Smooth muscle cell (in vitro differentiated cells): Measurements from ENCODE around the gene CDC42BPB. TPM values are rescaled to one million over a fixed set of nuclear protein-coding genes. Genes with fewer than 3 reads are reported as not detected.

Source experiments
- DNase-seq: peaks from one replicate; lab custom pipeline; 2025; ENCODE audit not compliant: unreplicated experiment; lab: John Stamatoyannopoulos, UW
- H2AFZ ChIP-seq: fragments of 200-600 bp; sonication (generic); 2 replicates; pipeline ENCODE4 v1.6.0; 2016; ENCODE audit warnings: antibody characterized with exemption, low read depth, mild to moderate bottlenecking
- H3F3A ChIP-seq: fragments of 200-600 bp; sonication (generic); 2 replicates; pipeline ENCODE4 v1.6.0; 2017; ENCODE audit warnings: antibody characterized with exemption, low read depth
- H3K27ac ChIP-seq: fragments of 200-600 bp; sonication (generic); 2 replicates; pipeline ENCODE4 v1.5.1; 2016; ENCODE audit warnings: low read depth, mild to moderate bottlenecking
- H3K27me3 ChIP-seq: fragments of 200-600 bp; sonication (generic); 2 replicates; pipeline ENCODE4 v1.6.1; 2016; ENCODE audit warnings: low read depth, mild to moderate bottlenecking
- H3K36me3 ChIP-seq: fragments of 200-600 bp; sonication (generic); 2 replicates; pipeline ENCODE4 v1.5.1; 2016; ENCODE audit warnings: low read depth
- H3K4me1 ChIP-seq: fragments of 200-600 bp; sonication (generic); 2 replicates; pipeline ENCODE4 v1.5.1; 2016; ENCODE audit warnings: low read depth
- H3K4me2 ChIP-seq: fragments of 200-600 bp; sonication (generic); 2 replicates; pipeline ENCODE4 v1.6.0; 2016; ENCODE audit warnings: mild to moderate bottlenecking
- H3K4me3 ChIP-seq: fragments of 200-600 bp; sonication (generic); 2 replicates; pipeline ENCODE4 v1.5.1; 2016; ENCODE audit warnings: mild to moderate bottlenecking
- H3K79me2 ChIP-seq: fragments of 200-600 bp; sonication (generic); 2 replicates; pipeline ENCODE4 v1.6.0; 2016; ENCODE audit warnings: low read depth, mild to moderate bottlenecking
- H3K9ac ChIP-seq: fragments of 200-600 bp; sonication (generic); 2 replicates; pipeline ENCODE4 v1.6.0; 2016; ENCODE audit warnings: low read depth
- H3K9me3 ChIP-seq: fragments of 200-600 bp; sonication (generic); replicated peaks from 2 replicates; pipeline ENCODE4 v1.5.1; 2016; ENCODE audit warnings: low read depth
- H4K20me1 ChIP-seq: fragments of 200-600 bp; sonication (generic); 2 replicates; pipeline ENCODE4 v1.6.0; 2016; ENCODE audit warnings: low read depth
- WGBS: methylation state at CpG from one replicate; pipeline ENCODE4 v1.1.7; 2016; ENCODE audit warnings: low lambda C conversion rate; 5-methylcytosine and 5-hydroxymethylcytosine counted together
- polyA plus RNA-seq: library from polyadenylated mRNA; unstranded; fragments of >200 nt; fragmentation: Nextera tagmentation; extraction: Ambion mirVana; gene quantifications from 2 replicates; pipeline ENCODE4 v1.2.1, GENCODE V29; 2016
- total RNA-seq: library from RNA; depleted of rRNA; stranded (reverse); fragments of >200 nt; gene quantifications from 2 replicates; pipeline ENCODE4 v1.2.3, GENCODE V29; 2014
- TF ChIP-seq, protein P1 (sequence below): fragments of 200-600 bp; sonication (generic); IDR thresholded peaks from 2 replicates; pipeline ENCODE4 v1.5.1; 2017; ENCODE audit warnings: borderline replicate concordance, mild to moderate bottlenecking, antibody characterized with exemption; ENCODE audit not compliant: insufficient read depth, poor library complexity, severe bottlenecking

Gene CDC42BPB
- total and polyA plus RNA-seq, 2 experiments from 2014 or later, result 11.3 to 71.2 TPM

DNA sequence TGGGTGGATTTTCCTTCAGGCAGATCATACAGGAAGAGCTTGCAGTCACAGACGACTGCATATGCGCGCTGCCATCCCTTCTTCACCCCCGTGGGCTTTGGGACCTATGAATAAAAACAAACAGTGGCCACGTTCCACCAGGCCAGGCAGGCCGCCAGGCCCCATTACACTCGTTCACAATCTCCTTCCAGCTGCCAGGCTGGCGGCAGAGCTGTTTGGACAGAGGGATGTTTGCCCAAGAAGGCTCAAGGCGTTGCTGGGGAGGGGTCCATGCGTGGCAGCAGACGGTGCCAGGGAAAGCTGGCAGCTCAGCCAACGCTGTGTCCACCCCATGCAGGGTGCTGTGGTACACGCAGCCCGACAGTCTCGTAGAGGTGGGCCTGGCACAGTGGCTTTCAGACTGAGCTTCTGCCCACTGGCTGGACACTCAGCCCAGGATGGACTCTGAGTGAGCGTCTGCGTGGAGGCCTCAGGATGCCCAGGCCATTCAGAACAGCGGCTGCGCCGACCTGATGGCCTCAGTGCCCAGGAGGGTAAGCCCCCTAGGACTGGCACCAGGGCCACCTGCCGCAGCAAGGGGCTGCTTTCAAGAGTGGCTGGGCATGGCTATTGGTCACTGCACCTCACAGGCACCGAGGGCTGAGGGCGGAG lies 107.4 kb downstream of the CDC42BPB start:
- H3K36me3 ChIP-seq, result peaks cover 15% of the 10 kb centered on the region
- H3K79me2 ChIP-seq, result no peaks in the 10 kb centered on the region
- H4K20me1 ChIP-seq, result peaks cover 3% of the 10 kb centered on the region
- TF ChIP-seq, protein P1, sequence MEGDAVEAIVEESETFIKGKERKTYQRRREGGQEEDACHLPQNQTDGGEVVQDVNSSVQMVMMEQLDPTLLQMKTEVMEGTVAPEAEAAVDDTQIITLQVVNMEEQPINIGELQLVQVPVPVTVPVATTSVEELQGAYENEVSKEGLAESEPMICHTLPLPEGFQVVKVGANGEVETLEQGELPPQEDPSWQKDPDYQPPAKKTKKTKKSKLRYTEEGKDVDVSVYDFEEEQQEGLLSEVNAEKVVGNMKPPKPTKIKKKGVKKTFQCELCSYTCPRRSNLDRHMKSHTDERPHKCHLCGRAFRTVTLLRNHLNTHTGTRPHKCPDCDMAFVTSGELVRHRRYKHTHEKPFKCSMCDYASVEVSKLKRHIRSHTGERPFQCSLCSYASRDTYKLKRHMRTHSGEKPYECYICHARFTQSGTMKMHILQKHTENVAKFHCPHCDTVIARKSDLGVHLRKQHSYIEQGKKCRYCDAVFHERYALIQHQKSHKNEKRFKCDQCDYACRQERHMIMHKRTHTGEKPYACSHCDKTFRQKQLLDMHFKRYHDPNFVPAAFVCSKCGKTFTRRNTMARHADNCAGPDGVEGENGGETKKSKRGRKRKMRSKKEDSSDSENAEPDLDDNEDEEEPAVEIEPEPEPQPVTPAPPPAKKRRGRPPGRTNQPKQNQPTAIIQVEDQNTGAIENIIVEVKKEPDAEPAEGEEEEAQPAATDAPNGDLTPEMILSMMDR, result no peak
- no peaks in the 10 kb centered on the region for H3K9me3 ChIP-seq
- H3F3A ChIP-seq, result no peaks in the 10 kb centered on the region
- H3K27me3 ChIP-seq, result no peaks in the 10 kb centered on the region
- no peak overlapping the region for H3K4me2 ChIP-seq
- 97% methylated on average over 23 of the region's 23 CpGs for WGBS
- H3K4me3 ChIP-seq, result no peak overlapping the region
- DNase-seq, result no peak
- H3K9ac ChIP-seq, result no peak overlapping the region
- no peaks in the 10 kb centered on the region for H3K4me1 ChIP-seq
- no peak overlapping the region for H2AFZ ChIP-seq
- no peak overlapping the region for H3K27ac ChIP-seq

DNA sequence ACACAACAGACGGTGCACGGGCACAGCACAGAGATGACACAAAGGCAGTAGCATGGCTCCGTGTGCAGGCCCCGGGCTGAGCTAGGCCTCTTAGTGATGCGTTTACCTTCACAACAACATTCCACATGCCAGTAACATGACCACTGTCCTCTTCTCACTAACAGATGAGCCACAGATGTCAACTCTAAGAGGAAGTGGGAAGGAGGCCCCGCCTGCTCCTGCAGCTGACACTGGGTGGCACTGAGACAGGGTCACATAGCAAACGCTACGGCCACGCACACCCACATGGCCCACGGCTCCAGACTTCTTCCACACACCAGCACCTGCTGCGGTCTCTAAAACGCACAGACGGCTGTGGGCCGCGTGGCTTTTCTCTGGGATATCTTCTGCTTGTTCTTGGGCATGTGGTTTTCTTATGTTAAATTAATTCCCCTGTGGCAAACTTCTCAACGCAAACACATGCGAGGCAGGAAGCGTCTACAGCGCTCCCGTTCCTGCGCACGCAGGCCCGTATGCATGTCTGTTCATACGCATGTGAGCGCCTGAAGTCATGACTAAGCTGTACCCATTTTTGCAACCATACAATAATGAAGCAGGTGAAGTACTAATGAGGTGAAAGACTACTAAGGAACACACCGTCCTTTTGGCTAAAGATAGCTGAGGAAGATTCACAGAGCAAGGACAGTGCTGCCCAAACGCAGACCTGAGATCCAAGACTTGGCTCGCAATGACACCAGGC lies 108.1 kb downstream of the CDC42BPB start:
- TF ChIP-seq, protein P1, result no peak
- H3K4me3 ChIP-seq, result no peak overlapping the region
- DNase-seq, result no peak
- H3K27me3 ChIP-seq, result no peaks in the 10 kb centered on the region
- no peaks in the 10 kb centered on the region for H3F3A ChIP-seq
- H3K27ac ChIP-seq, result no peak overlapping the region
- H3K36me3 ChIP-seq, result peaks cover 13% of the 10 kb centered on the region
- 95% methylated on average over 28 of the region's 28 CpGs for WGBS
- H2AFZ ChIP-seq, result no peak overlapping the region
- H3K79me2 ChIP-seq, result no peaks in the 10 kb centered on the region
- no peak overlapping the region for H3K4me2 ChIP-seq
- H3K9ac ChIP-seq, result no peak overlapping the region
- H4K20me1 ChIP-seq, result no peaks in the 10 kb centered on the region
- H3K4me1 ChIP-seq, result no peaks in the 10 kb centered on the region
- no peaks in the 10 kb centered on the region for H3K9me3 ChIP-seq

DNA sequence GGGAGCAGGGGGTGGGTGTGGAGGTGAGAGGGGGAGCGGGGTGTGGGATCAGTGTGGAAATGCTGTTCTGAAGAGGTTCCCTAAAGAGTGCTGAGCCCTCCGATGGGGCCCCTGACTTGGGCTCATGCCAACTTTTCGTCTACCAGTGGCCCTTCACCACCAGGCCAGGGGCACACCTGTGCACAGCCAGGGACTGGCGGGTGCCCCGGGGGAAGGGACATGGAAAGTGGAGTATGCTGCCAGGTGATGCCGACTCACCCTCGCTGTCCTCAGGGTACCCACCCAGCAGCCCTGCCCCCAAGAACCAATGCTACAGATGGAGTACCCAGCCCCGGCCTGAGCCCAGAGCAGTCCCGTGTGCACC lies 108.7 kb downstream of the CDC42BPB start:
- no peak overlapping the region for H3K4me2 ChIP-seq

More for the DNA sequence above, 108.7 kb downstream of the CDC42BPB start:
- 96% methylated on average over 6 of the region's 9 CpGs for WGBS
- no peaks in the 10 kb centered on the region for H3K27me3 ChIP-seq
- no peaks in the 10 kb centered on the region for H3K4me1 ChIP-seq
- no peak overlapping the region for H3K27ac ChIP-seq
- no peak overlapping the region for H3K4me3 ChIP-seq
- no peak for DNase-seq
- peaks cover 7% of the 10 kb centered on the region for H3K36me3 ChIP-seq
- H3K9me3 ChIP-seq, result no peaks in the 10 kb centered on the region
- no peaks in the 10 kb centered on the region for H3K79me2 ChIP-seq
- H3K9ac ChIP-seq, result no peak overlapping the region
- H3F3A ChIP-seq, result no peaks in the 10 kb centered on the region
- no peak overlapping the region for H2AFZ ChIP-seq
- TF ChIP-seq, protein P1, result no peak
- H4K20me1 ChIP-seq, result no peaks in the 10 kb centered on the region
